Heart right ventricle (tissue), 16 donors: Measurements from ENCODE around the gene B4GALT6. TPM values are rescaled to one million over a fixed set of nuclear protein-coding genes. Genes with fewer than 3 reads are reported as not detected.

Experiments used
- ATAC-seq, 8 donors: fragments of 200-7000 bp; cut with Tn5 transposase; one replicate each; pipeline ENCODE4 v1.9.1; 2020; ENCODE audit warnings: mild to moderate bottlenecking in 8 of 8, moderate library complexity in 8 of 8, moderate number of reproducible peaks in 1 of 8
- DNase-seq, 2 donors: peaks; one replicate each; pipeline ENCODE4 v3.0.0-alpha.2; 2020
- H3K27ac ChIP-seq, 10 donors: fragments of 200-600 bp; sonication (generic) in 2 of 10; one replicate each; pipeline versions ENCODE4 v1.5.0 to v1.8.0; 2020 to 2022; ENCODE audit warnings: mild to moderate bottlenecking in 3 of 10
- H3K27me3 ChIP-seq, 7 donors: fragments of 200-600 bp; one replicate each; pipeline ENCODE4 v1.8.0; 2021 to 2022; ENCODE audit warnings: mild to moderate bottlenecking in 2 of 7
- H3K36me3 ChIP-seq, 9 donors: fragments of 200-600 bp; sonication (generic) in 1 of 9; one replicate each; pipeline versions ENCODE4 v1.5.0 to v1.8.0; 2020 to 2022; ENCODE audit warnings: mild to moderate bottlenecking in 2 of 9
- H3K4me1 ChIP-seq, 9 donors: fragments of 200-600 bp; sonication (generic) in 1 of 9; one replicate each; pipeline versions ENCODE4 v1.5.0 to v1.8.0; 2020 to 2022; ENCODE audit warnings: mild to moderate bottlenecking in 4 of 9
- H3K4me3 ChIP-seq, 10 donors: fragments of 200-600 bp; sonication (generic) in 2 of 10; one replicate each; pipeline versions ENCODE4 v1.5.0 to v1.8.0; 2020 to 2022; ENCODE audit warnings: mild to moderate bottlenecking in 7 of 10, moderate library complexity in 2 of 10
- H3K9me3 ChIP-seq, 11 donors: fragments of 200-600 bp in 10 of 11; sonication (generic) in 2 of 11; one replicate each; pipeline versions ENCODE4 v1.5.0 to v1.8.0; 2013 to 2022; ENCODE audit warnings: mild to moderate bottlenecking in 2 of 11, control low read depth in 1 of 11, moderate library complexity in 1 of 11
- WGBS, 2 donors: extraction: QIAGEN DNeasy Blood & Tissue Kit; methylation state at CpG; one replicate each; pipeline ENCODE4 v1.1.7; 2013; ENCODE audit warnings: inconsistent platforms in 1 of 2; 5-methylcytosine and 5-hydroxymethylcytosine counted together
- intact Hi-C, 10 donors: fragments of 100-400 bp; cut with DNase I; formaldehyde crosslinking; loops; one replicate each; pipeline versions ENCODE4 v1.11.1 to v1.14.2; 2022
- polyA plus RNA-seq, 2 donors: library from polyadenylated mRNA; stranded (reverse); fragments of 200-250 nt; gene quantifications; one replicate each; pipeline ENCODE4 v1.2.3, GENCODE V29; 2013
- total RNA-seq, 10 donors: library from RNA; stranded (reverse); fragmentation: NEBNext Ultra II Directional in 3 of 10; extraction: Animal tissue kit (Norgen Biotek cat#: 25700) in 3 of 10; gene quantifications; one replicate each; pipeline versions ENCODE4 v1.2.1 to v1.2.4, GENCODE V29; 2021 to 2023
- TF ChIP-seq, protein P1 (sequence below), 9 donors: fragments of 200-600 bp; sonication (generic) in 2 of 9; IDR thresholded peaks; one replicate each; pipeline versions ENCODE4 v1.5.0 to v1.8.0; 2021 to 2022; ENCODE audit warnings: antibody characterized with exemption in 9 of 9, mild to moderate bottlenecking in 5 of 9, moderate library complexity in 1 of 9
- donor health status: Arrhythmogenic right ventricular cardiomyopathy.
- donor health status: ischemic (EF 13 %, LVEDD 7.1; RV severe dilation, severe dysfunction).
- donor health status: healthy with polysubstance abuse.
- donor health status: DM: no; HTN: yes; CAD: no.
- donor health status: DM: no; HTN: no; CAD: no.
- donor health status: ischemic (EF 25% LVEDD 6.9; RV normal size, moderate dysfunction).
- donor health status: ischemic (EF 25% LVEDD 5.7; RV mildly dilated, moderate dysfunction).
- donor health status: healthy.
- donor health status: DM: yes; HTN: yes; CAD: no.
- donor health status: Ischemic cardiomyopathy.
- donor health status: ischemic (EF 35%, LVEDD 5.7; RV mildly dilated, moderate dysfunction).
- donor health status: nonischemic (EF 11% LVEDD 7.7; RV severe dilation, severe dysfunction).
- donor health status: DM: yes; HTN: yes; CAD: no.
- donor health status: PGD.
- donor health status: ischemic (EF 29% LVEDD 5.4; RV normal size, mild dysfunction).
- donor health status: nonischemic (EF 23%, LVEDD 6.1; RV moderate dilation, normal function).

The B4GALT6 gene
- total and polyA plus RNA-seq, 12 donors: 0.61 to 19.6 (median 7.8) TPM

DNA sequence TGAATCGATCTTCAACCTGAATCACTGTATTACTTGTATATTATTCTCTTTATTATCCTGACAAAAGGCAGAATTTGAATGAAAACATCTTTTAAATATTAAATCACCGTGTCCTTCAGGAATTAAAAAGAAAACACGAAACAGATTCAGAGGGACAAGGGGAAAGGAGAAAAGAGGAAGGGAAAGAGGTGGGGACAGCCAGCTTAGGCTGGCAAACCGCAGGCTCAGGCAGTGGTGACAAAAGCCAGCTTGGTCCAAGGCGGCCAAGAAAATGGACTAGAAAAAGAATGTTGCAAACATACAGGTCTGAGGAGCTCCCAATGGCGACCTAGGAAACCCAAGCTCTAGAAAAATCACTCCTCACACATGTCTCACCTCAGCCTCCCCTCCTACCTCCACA lies 6.8 kb downstream of the B4GALT6 start:
- intact Hi-C loops: no loop called here
- TF ChIP-seq, protein P1, sequence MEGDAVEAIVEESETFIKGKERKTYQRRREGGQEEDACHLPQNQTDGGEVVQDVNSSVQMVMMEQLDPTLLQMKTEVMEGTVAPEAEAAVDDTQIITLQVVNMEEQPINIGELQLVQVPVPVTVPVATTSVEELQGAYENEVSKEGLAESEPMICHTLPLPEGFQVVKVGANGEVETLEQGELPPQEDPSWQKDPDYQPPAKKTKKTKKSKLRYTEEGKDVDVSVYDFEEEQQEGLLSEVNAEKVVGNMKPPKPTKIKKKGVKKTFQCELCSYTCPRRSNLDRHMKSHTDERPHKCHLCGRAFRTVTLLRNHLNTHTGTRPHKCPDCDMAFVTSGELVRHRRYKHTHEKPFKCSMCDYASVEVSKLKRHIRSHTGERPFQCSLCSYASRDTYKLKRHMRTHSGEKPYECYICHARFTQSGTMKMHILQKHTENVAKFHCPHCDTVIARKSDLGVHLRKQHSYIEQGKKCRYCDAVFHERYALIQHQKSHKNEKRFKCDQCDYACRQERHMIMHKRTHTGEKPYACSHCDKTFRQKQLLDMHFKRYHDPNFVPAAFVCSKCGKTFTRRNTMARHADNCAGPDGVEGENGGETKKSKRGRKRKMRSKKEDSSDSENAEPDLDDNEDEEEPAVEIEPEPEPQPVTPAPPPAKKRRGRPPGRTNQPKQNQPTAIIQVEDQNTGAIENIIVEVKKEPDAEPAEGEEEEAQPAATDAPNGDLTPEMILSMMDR (IDR thresholded peaks at IDR 0.05): no peak
- H3K27me3 ChIP-seq: no peaks in the 10 kb centered on the region
- ATAC-seq: peak in 1 of 8 donors; percentile 28
- H3K9me3 ChIP-seq: no peaks in the 10 kb centered on the region
- no peak overlapping the region for H3K4me3 ChIP-seq
- no peak for DNase-seq
- WGBS, 2 donors: 84 to 89% methylated on average over 6 of the region's 6 CpGs
- H3K36me3 ChIP-seq: no peaks in the 10 kb centered on the region
- no peak overlapping the region for H3K27ac ChIP-seq
- peaks cover 0 to 42% (median 4%) of the 10 kb centered on the region in 9 donors for H3K4me1 ChIP-seq

DNA sequence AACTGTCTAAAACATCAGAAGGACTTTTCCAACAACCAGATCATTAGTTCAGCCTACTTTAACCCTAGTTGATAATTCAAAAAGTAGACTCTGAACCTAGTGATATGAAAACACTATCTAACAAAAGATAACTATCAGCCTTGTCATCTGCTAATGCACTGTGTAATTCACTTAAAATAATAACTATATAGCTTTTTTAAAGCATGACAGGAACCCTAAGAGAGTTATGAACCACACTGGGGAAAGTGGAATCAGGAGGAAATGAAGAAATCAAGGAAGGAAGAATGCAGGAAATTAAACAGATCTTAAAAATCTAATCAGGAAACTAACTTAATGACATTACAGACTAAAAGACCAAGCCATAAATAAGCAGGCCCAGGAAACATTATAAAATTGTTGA lies 9.0 kb downstream of the B4GALT6 start:
- DNase-seq: no peak
- Histone ChIP-seq H3K9me3 (no peaks in the 10 kb centered on the region), H3K27me3 (no peaks in the 10 kb centered on the region), H3K4me1 (peaks cover 0 to 37% (median 3%) of the 10 kb centered on the region in 9 donors), H3K4me3 (no peak overlapping the region), H3K36me3 (no peaks in the 10 kb centered on the region), H3K27ac (no peak overlapping the region)
- no peak for ATAC-seq
- TF ChIP-seq, protein P1 (IDR thresholded peaks at IDR 0.05): no peak
- intact Hi-C loops: no loop called here

DNA sequence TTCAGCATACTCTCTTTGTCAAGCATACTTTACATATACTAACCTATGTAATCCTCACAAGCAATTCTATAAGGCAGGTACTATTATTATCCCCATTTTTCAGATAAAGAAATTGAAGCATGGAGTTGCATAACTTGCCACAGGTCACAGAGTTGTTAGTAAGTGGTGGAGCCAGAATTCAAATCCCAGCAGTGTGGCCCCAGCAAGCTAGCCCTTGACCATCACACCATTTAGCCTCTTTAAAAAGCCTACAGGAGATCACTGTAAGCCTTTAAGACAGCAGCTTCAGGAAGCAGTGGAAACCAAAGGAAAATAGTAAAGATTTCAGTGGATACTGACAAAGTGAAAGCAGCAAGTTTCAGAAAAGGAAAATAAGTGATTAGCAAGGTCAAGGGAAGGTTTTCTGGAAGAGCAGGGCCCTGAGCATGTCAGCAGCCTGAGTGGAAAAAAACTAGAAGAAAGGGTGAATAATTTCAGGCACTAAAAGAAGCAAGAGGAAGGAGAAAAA lies 11.7 kb downstream of the B4GALT6 start:
- no peak overlapping the region for H3K27ac ChIP-seq
- intact Hi-C loops: no loop called here
- ATAC-seq: no peak
- no peaks in the 10 kb centered on the region for H3K9me3 ChIP-seq
- H3K36me3 ChIP-seq: no peaks in the 10 kb centered on the region
- peaks cover 0 to 12% (median 0%) of the 10 kb centered on the region in 9 donors for H3K4me1 ChIP-seq
- DNase-seq: no peak
- no peaks in the 10 kb centered on the region for H3K27me3 ChIP-seq
- TF ChIP-seq, protein P1 (IDR thresholded peaks at IDR 0.05): no peak
- H3K4me3 ChIP-seq: no peak overlapping the region

DNA sequence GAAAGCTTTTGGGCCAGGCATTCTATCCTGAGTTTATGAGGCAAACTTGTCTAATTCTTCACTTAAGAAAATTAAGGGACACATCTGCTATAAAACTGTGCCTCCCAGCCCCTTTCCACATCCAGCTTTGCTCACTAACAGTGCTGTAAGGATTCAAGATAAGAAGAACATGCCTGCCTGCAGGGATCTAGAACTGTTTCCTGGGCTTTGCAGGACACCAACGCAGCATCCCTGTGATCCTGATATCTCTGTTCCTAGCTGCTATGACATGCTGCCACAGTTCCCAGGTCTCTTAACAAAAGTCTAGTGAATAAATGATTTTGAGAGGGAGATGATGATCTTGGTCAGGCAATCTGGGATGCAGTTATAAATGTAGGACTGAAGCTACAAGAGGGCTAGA lies 12.4 kb downstream of the B4GALT6 start:
- H3K27me3 ChIP-seq: no peaks in the 10 kb centered on the region
- TF ChIP-seq, protein P1 (IDR thresholded peaks at IDR 0.05): no peak
- DNase-seq (no peak), ATAC-seq (no peak)
- H3K36me3 ChIP-seq: no peaks in the 10 kb centered on the region
- H3K27ac ChIP-seq: no peak overlapping the region
- intact Hi-C loops: no loop called here
- WGBS, 2 donors: 81 to 85% methylated on average over 1 of the region's 1 CpG
- H3K4me3 ChIP-seq: no peak overlapping the region
- H3K9me3 ChIP-seq: no peaks in the 10 kb centered on the region
- H3K4me1 ChIP-seq: peaks cover 0 to 12% (median 0%) of the 10 kb centered on the region in 9 donors
